Measurements from ENCODE around the gene SNX3. TPM values are rescaled to one million over a fixed set of nuclear protein-coding genes. Genes with fewer than 3 reads are reported as not detected.
"Not testable (repeated sequence)": the region's sequence is repeated elsewhere in the genome, so short reads cannot be mapped to it uniquely, and the experiment has no call there.

SNX3 gene
- total RNA-seq, 1 experiment from 2014 or later: 110 TPM

- TF ChIP-seq, protein P1, sequence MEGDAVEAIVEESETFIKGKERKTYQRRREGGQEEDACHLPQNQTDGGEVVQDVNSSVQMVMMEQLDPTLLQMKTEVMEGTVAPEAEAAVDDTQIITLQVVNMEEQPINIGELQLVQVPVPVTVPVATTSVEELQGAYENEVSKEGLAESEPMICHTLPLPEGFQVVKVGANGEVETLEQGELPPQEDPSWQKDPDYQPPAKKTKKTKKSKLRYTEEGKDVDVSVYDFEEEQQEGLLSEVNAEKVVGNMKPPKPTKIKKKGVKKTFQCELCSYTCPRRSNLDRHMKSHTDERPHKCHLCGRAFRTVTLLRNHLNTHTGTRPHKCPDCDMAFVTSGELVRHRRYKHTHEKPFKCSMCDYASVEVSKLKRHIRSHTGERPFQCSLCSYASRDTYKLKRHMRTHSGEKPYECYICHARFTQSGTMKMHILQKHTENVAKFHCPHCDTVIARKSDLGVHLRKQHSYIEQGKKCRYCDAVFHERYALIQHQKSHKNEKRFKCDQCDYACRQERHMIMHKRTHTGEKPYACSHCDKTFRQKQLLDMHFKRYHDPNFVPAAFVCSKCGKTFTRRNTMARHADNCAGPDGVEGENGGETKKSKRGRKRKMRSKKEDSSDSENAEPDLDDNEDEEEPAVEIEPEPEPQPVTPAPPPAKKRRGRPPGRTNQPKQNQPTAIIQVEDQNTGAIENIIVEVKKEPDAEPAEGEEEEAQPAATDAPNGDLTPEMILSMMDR (conservative IDR thresholded peaks at IDR 0.05; ENCODE audit: low read depth, low read length): no peak
- no peak for TF ChIP-seq EZH2phosphoT487 (IDR thresholded peaks at IDR 0.05; ENCODE audit: borderline replicate concordance, low read length)
- TF ChIP-seq EZH2 (IDR thresholded peaks at IDR 0.05; ENCODE audit: low read length, unreplicated experiment): no peak
- ATAC-seq: no peak
- intact Hi-C loops (cut with micrococcal nuclease): no loop called here
- BruUV-seq (replicated peaks): no TSS peak
- H3K9me2 ChIP-seq (replicated peaks; ENCODE audit: low read length): no peaks in the 10 kb centered on the region
- no peaks in the 10 kb centered on the region for H3K9me3 ChIP-seq (ENCODE audit: low read length)
- H2AFZ ChIP-seq (ENCODE audit: low read length): no peak overlapping the region
- H3K27ac ChIP-seq (ENCODE audit: low read length): no peak overlapping the region
- POLR2A ChIA-PET (ENCODE audit: unreplicated experiment): no interaction called here
- H3K4me3 ChIP-seq (ENCODE audit: low read length): no peak overlapping the region
- H4K20me1 ChIP-seq (ENCODE audit: low read length): no peaks in the 10 kb centered on the region
- no peaks in the 10 kb centered on the region for H3K79me2 ChIP-seq (ENCODE audit: low read length)
- H3K4me2 ChIP-seq (ENCODE audit: low read length): no peak overlapping the region
- CTCF ChIA-PET: no interaction called here
- no peaks in the 10 kb centered on the region for H3K36me3 ChIP-seq (ENCODE audit: low read depth, low read length)
- no peaks in the 10 kb centered on the region for H3K4me1 ChIP-seq (ENCODE audit: insufficient read depth, low read length)
- no peaks in the 10 kb centered on the region for H3F3A ChIP-seq (ENCODE audit: low read length, unreplicated experiment)
- no peak for DNase-seq
- H3K27me3 ChIP-seq (ENCODE audit: low read length): no peaks in the 10 kb centered on the region
- no peak overlapping the region for H3K9ac ChIP-seq (ENCODE audit: low read length)
These were observed 16.5 kb upstream of the SNX3 start for GRCh38 chr6:108277295-108277694.

- no peaks in the 10 kb centered on the region for H3K36me3 ChIP-seq (ENCODE audit: low read depth, low read length)
- ChIA-PET CTCF (no interaction called here), POLR2A (ENCODE audit: unreplicated experiment) (no interaction called here)
- no peak overlapping the region for H3K27ac ChIP-seq (ENCODE audit: low read length)
- no peaks in the 10 kb centered on the region for H3K27me3 ChIP-seq (ENCODE audit: low read length)
- TF ChIP-seq, protein P1 (conservative IDR thresholded peaks at IDR 0.05; ENCODE audit: low read depth, low read length): no peak
- TF ChIP-seq EZH2phosphoT487 (IDR thresholded peaks at IDR 0.05; ENCODE audit: borderline replicate concordance, low read length) (no peak), EZH2 (IDR thresholded peaks at IDR 0.05; ENCODE audit: low read length, unreplicated experiment) (no peak)
- no peaks in the 10 kb centered on the region for H3F3A ChIP-seq (ENCODE audit: low read length, unreplicated experiment)
- no peaks in the 10 kb centered on the region for H3K79me2 ChIP-seq (ENCODE audit: low read length)
- H3K9ac ChIP-seq (ENCODE audit: low read length): no peak overlapping the region
- ATAC-seq (no peak), DNase-seq (no peak)
- H3K4me3 ChIP-seq (ENCODE audit: low read length): no peak overlapping the region
- H3K9me3 ChIP-seq (ENCODE audit: low read length): no peaks in the 10 kb centered on the region
- no peak overlapping the region for H2AFZ ChIP-seq (ENCODE audit: low read length)
- intact Hi-C loops (cut with micrococcal nuclease): no loop called here
- BruUV-seq (replicated peaks): no TSS peak
- no peaks in the 10 kb centered on the region for H3K9me2 ChIP-seq (replicated peaks; ENCODE audit: low read length)
- H3K4me2 ChIP-seq (ENCODE audit: low read length): no peak overlapping the region
- no peaks in the 10 kb centered on the region for H3K4me1 ChIP-seq (ENCODE audit: insufficient read depth, low read length)
- H4K20me1 ChIP-seq (ENCODE audit: low read length): no peaks in the 10 kb centered on the region
These were observed 15.1 kb upstream of the SNX3 start for GRCh38 chr6:108275976-108276375.

GRCh38 chr6:108274546-108274945, 13.7 kb upstream of the SNX3 start:
- Histone ChIP-seq H3K4me3 (ENCODE audit: low read length) (no peak overlapping the region), H3K27me3 (ENCODE audit: low read length) (no peaks in the 10 kb centered on the region), H3K4me2 (ENCODE audit: low read length) (no peak overlapping the region), H3K79me2 (ENCODE audit: low read length) (no peaks in the 10 kb centered on the region), H3K9ac (ENCODE audit: low read length) (no peak overlapping the region), H2AFZ (ENCODE audit: low read length) (no peak overlapping the region), H4K20me1 (ENCODE audit: low read length) (no peaks in the 10 kb centered on the region), H3K27ac (ENCODE audit: low read length) (no peak overlapping the region), H3K4me1 (ENCODE audit: insufficient read depth, low read length) (no peaks in the 10 kb centered on the region), H3K9me2 (replicated peaks; ENCODE audit: low read length) (no peaks in the 10 kb centered on the region), H3F3A (ENCODE audit: low read length, unreplicated experiment) (no peaks in the 10 kb centered on the region), H3K36me3 (ENCODE audit: low read depth, low read length) (no peaks in the 10 kb centered on the region), H3K9me3 (ENCODE audit: low read length) (no peaks in the 10 kb centered on the region)
- ATAC-seq: no peak
- POLR2A ChIA-PET (ENCODE audit: unreplicated experiment): no interaction called here
- BruUV-seq (replicated peaks): no TSS peak
- intact Hi-C loops (cut with micrococcal nuclease): no loop called here
- no peak for DNase-seq
- CTCF ChIA-PET: no interaction called here
- TF ChIP-seq EZH2 (IDR thresholded peaks at IDR 0.05; ENCODE audit: low read length, unreplicated experiment) (no peak), EZH2phosphoT487 (IDR thresholded peaks at IDR 0.05; ENCODE audit: borderline replicate concordance, low read length) (no peak)
- TF ChIP-seq, protein P1 (conservative IDR thresholded peaks at IDR 0.05; ENCODE audit: low read depth, low read length): no peak

DNA sequence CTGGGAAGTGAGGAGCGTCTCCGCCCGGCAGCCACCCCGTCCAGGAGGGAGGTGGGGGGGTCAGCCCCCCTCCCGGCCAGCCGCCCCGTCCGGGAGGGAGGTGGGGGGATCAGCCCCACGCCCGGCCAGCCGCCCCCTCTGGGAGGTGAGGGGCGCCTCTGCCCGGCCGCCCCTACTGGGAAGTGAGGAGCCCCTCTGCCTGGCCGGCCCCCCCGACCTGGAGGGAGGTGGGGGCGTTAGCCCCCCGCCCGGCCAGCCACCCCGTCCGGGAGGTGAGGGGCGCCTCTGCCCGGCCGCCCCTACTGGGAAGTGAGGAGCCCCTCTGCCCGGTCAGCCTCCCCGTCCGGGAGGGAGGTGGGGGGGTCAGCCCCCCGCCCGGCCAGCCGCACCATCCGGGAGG, 9.1 kb upstream of the SNX3 start:
- H3K4me1 ChIP-seq (ENCODE audit: insufficient read depth, low read length); CTCF ChIA-PET; BruUV-seq (replicated peaks); POLR2A ChIA-PET (ENCODE audit: unreplicated experiment); H4K20me1 ChIP-seq (ENCODE audit: low read length); H3K27me3 ChIP-seq (ENCODE audit: low read length); ATAC-seq; H3K27ac ChIP-seq (ENCODE audit: low read length); H3K36me3 ChIP-seq (ENCODE audit: low read depth, low read length); H3K4me3 ChIP-seq (ENCODE audit: low read length); H3K9me3 ChIP-seq (ENCODE audit: low read length); intact Hi-C loops (cut with micrococcal nuclease); H3K4me2 ChIP-seq (ENCODE audit: low read length); H3K9me2 ChIP-seq (replicated peaks; ENCODE audit: low read length); H2AFZ ChIP-seq (ENCODE audit: low read length); DNase-seq; H3F3A ChIP-seq (ENCODE audit: low read length, unreplicated experiment); H3K9ac ChIP-seq (ENCODE audit: low read length); H3K79me2 ChIP-seq (ENCODE audit: low read length): not testable (repeated sequence)
